OCI-LY7 (cell line): Measurements from ENCODE around the gene TNNI3K. TPM values are rescaled to one million over a fixed set of nuclear protein-coding genes. Genes with fewer than 3 reads are reported as not detected.

Experiments
- BruUV-seq: library from RNA; stranded (reverse); fragments of 400-500 nt; replicated peaks from 2 replicates; lab custom pipeline; 2021; lab: Mats Ljungman, UMichigan
- CTCF ChIA-PET: fragments of 300-600 bp; sonication (Branson Sonifier 250); formaldehyde crosslinking; loops from one replicate; lab custom pipeline; 2022; ENCODE audit warnings: antibody characterized with exemption; ENCODE audit not compliant: unreplicated experiment; lab: Charles Lee
- POLR2A ChIA-PET: fragments of 300-600 bp; sonication (Branson Sonifier 250); formaldehyde crosslinking; loops from one replicate; lab custom pipeline; 2022; ENCODE audit warnings: antibody characterized with exemption; lab: Charles Lee
- DNase-seq: peaks from one replicate; pipeline ENCODE4 v3.0.0-alpha.2; 2015; ENCODE audit warnings: low spot score
- H2AFZ ChIP-seq: fragments of 200-600 bp; sonication (generic), shearing (Covaris generic); 2 replicates; pipeline ENCODE4 v1.6.1; 2014; ENCODE audit warnings: mild to moderate bottlenecking, antibody characterized with exemption, low read length, moderate library complexity
- H3K27ac ChIP-seq: fragments of 200-600 bp; sonication (generic); 2 replicates; pipeline ENCODE4 v1.5.1; 2014; ENCODE audit warnings: mixed run types, low read depth, mild to moderate bottlenecking, moderate library complexity, low read length, inconsistent platforms; ENCODE audit not compliant: poor library complexity, severe bottlenecking
- H3K36me3 ChIP-seq: fragments of 200-600 bp; sonication (generic); 2 replicates; pipeline ENCODE4 v1.6.1; 2014; ENCODE audit warnings: mild to moderate bottlenecking, antibody characterized with exemption, low read length, moderate library complexity, mixed read lengths; ENCODE audit not compliant: insufficient read depth
- H3K4me1 ChIP-seq: fragments of 200-600 bp; sonication (generic); 2 replicates; pipeline ENCODE4 v1.5.1; 2014; ENCODE audit warnings: mild to moderate bottlenecking, low read length; ENCODE audit not compliant: insufficient read depth, poor library complexity, severe bottlenecking
- H3K4me2 ChIP-seq: fragments of 200-600 bp; sonication (generic); 2 replicates; pipeline ENCODE4 v1.6.1; 2014; ENCODE audit warnings: mild to moderate bottlenecking, low read length
- H3K4me3 ChIP-seq: fragments of 200-600 bp; sonication (generic); 2 replicates; pipeline ENCODE4 v1.5.1; 2014; ENCODE audit warnings: mild to moderate bottlenecking, low read depth, low read length; ENCODE audit not compliant: poor library complexity, severe bottlenecking
- H3K79me2 ChIP-seq: fragments of 200-600 bp; sonication (generic); 2 replicates; pipeline ENCODE4 v1.6.1; 2016; ENCODE audit warnings: low read depth, mild to moderate bottlenecking, low read length, moderate library complexity, mixed read lengths; ENCODE audit not compliant: insufficient read depth
- H3K9me2 ChIP-seq: fragments of 200-600 bp; sonication (generic); 2 replicates; pipeline ENCODE4 v1.6.1; 2016; ENCODE audit warnings: mild to moderate bottlenecking, low read length, mixed read lengths; ENCODE audit not compliant: insufficient read depth
- H3K9me3 ChIP-seq: fragments of 200-600 bp; sonication (generic); 2 replicates; pipeline ENCODE4 v1.6.1; 2014; ENCODE audit warnings: mild to moderate bottlenecking, mixed run types, low read length, mixed read lengths
- H4K20me1 ChIP-seq: fragments of 200-600 bp; sonication (generic); 2 replicates; pipeline ENCODE4 v1.6.1; 2014; ENCODE audit warnings: mild to moderate bottlenecking, antibody characterized with exemption, low read length, moderate library complexity, mixed read lengths; ENCODE audit not compliant: insufficient read depth
- CTCF ChIP-seq: fragments of 200-600 bp; sonication (generic); conservative IDR thresholded peaks from 2 replicates; pipeline ENCODE4 v1.5.1; 2014; ENCODE audit warnings: mild to moderate bottlenecking, antibody characterized with exemption, low read length, moderate library complexity, mixed read lengths
- EZH2phosphoT487 ChIP-seq: fragments of 200-600 bp; sonication (generic); IDR thresholded peaks from 2 replicates; pipeline ENCODE4 v1.6.1; 2018; ENCODE audit warnings: low read depth, borderline replicate concordance, mild to moderate bottlenecking, mixed run types, antibody characterized with exemption, low read length, moderate library complexity, mixed read lengths
- intact Hi-C: fragments of 100-400 bp; cut with micrococcal nuclease; formaldehyde crosslinking; loops from one replicate; pipeline ENCODE4 v1.10.0; 2022; ENCODE audit not compliant: unreplicated experiment
- total RNA-seq, 2 experiments: library from RNA; depleted of rRNA in 1 of 2; stranded (reverse); fragments of >200 nt in 1 of 2; shearing (Covaris generic) in 1 of 2; gene quantifications; 2 replicates each; pipeline ENCODE4 v1.2.3, GENCODE V29; 2014 to 2022

Gene TNNI3K
- total RNA-seq, 2 experiments from 2014 or later: not detected

GRCh38 chr1:74512170-74512915 is 277.2 kb downstream of the TNNI3K start, which contains the start of gene LRRC53:
TSS of gene LRRC53 (minus strand) at chr1:74512611. CDS start at chr1:74483349, 29,262 bp downstream.
- H2AFZ ChIP-seq: no peak within 1 kb of the TSS

DNA sequence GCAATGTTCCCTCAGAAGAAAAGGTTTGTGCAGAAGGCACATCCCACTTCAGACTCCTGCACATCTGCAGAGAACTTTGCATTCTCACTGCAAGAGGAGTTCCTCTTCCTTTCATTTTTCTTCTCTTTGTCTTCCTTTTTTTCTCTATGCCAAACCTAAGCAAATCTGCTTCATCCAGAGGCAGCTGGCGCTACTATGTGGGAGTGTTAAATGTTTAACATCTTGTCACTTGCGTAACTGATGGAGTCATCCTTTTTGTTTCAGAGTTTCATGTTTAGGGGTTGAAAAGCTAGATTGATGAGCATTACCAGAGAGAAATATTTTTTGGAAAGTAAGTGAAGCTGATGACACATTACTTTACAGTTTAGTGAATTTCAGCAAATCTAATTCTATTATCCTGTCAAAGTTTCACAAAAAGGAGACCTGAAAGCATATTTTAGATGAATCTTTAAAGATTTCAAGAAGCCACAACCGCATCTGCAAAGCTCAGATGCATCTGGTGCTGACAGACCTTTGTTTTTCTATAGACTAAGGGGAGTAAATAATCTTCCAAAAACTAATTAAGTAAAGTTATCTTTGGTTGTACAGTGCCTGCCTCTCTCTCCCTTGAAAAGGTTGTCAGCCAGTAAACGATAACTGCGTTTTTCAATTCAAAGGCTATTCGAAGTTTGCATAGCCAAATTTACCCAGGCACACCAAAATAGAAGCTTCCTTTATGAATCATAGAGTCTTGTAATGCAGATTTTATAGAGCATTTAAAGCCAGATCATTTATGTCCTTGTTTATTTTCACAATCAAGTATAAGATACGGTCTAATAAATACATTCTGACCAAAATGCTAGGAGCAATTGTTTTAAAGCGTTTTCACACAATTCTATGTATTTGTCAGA is 278.5 kb downstream of the TNNI3K start:
- DNase-seq: no peak

More at GRCh38 chr1:74512170-74512915, 277.2 kb downstream of the TNNI3K start, which contains the start of gene LRRC53:
- no peak for DNase-seq
- no peaks in the 10 kb centered on the region for H3K79me2 ChIP-seq
- intact Hi-C loops: no loop called here
- H3K27ac ChIP-seq: no peak within 1 kb of the TSS
- H3K9me2 ChIP-seq: no peaks in the 10 kb centered on the region
- no peak within 1 kb of the TSS for H3K4me2 ChIP-seq
- TF ChIP-seq EZH2phosphoT487 (no peak), CTCF (no peak)
- no peaks in the 10 kb centered on the region for H3K9me3 ChIP-seq
- no TSS peak for BruUV-seq
- H3K4me1 ChIP-seq: no peaks in the 10 kb centered on the region
- H3K4me3 ChIP-seq: no peak within 1 kb of the TSS
- ChIA-PET POLR2A (interaction anchor here (0.6 kb wide), 1 partner anchor 70 kb away, joined by 3 read pairs; no protein-coding TSS in a partner anchor), CTCF (no interaction called here)
- no peaks in the 10 kb centered on the region for H3K36me3 ChIP-seq
- H4K20me1 ChIP-seq: no peaks in the 10 kb centered on the region

GRCh38 chr1:74517599-74518051 is 282.4 kb downstream of the TNNI3K start:
- no peak overlapping the region for H2AFZ ChIP-seq
- no peaks in the 10 kb centered on the region for H3K79me2 ChIP-seq
- TF ChIP-seq CTCF: no peak
- TF ChIP-seq EZH2phosphoT487: no peak
- ChIA-PET CTCF (no interaction called here), POLR2A (no interaction called here)
- H3K27ac ChIP-seq: no peak overlapping the region
- DNase-seq: no peak
- H3K4me3 ChIP-seq: no peak overlapping the region
- H3K9me2 ChIP-seq: no peaks in the 10 kb centered on the region
- BruUV-seq: no TSS peak
- H3K36me3 ChIP-seq: no peaks in the 10 kb centered on the region
- H3K4me2 ChIP-seq: no peak overlapping the region
- H4K20me1 ChIP-seq: no peaks in the 10 kb centered on the region
- H3K9me3 ChIP-seq: no peaks in the 10 kb centered on the region
- H3K4me1 ChIP-seq: no peaks in the 10 kb centered on the region
- intact Hi-C loops: no loop called here

More for the DNA sequence above, 278.5 kb downstream of the TNNI3K start:
- Histone ChIP-seq H2AFZ (no peak overlapping the region), H4K20me1 (no peaks in the 10 kb centered on the region), H3K4me1 (no peaks in the 10 kb centered on the region), H3K79me2 (no peaks in the 10 kb centered on the region), H3K9me3 (no peaks in the 10 kb centered on the region), H3K4me2 (no peak overlapping the region), H3K36me3 (no peaks in the 10 kb centered on the region), H3K9me2 (no peaks in the 10 kb centered on the region), H3K27ac (no peak overlapping the region), H3K4me3 (no peak overlapping the region)
- no TSS peak for BruUV-seq
- intact Hi-C loops: no loop called here
- POLR2A ChIA-PET: interaction anchor here (0.7 kb wide), 1 partner anchor 1398 kb away, joined by 3 read pairs; no protein-coding TSS in a partner anchor
- TF ChIP-seq EZH2phosphoT487: no peak
- CTCF ChIA-PET: no interaction called here
